HG03064 (cell line): ENCODE results near the gene TMSB10.
"Not testable (repeated sequence)": the region's sequence is repeated elsewhere in the genome, so short reads cannot be mapped to it uniquely, and the experiment has no call there.

Experiments used
- ATAC-seq: cut with Tn5 transposase; IDR thresholded peaks from one replicate; pipeline ENCODE4 v1.9.1; 2021; ENCODE audit warnings: low read depth; ENCODE audit not compliant: unreplicated experiment

Gene TMSB10

GRCh38 chr2:84925724-84926376 lies 20.4 kb downstream of the TMSB10 start:
- ATAC-seq, result peak; percentile 81

- ATAC-seq, result no peak
Measured at GRCh38 chr2:84927275-84927627, 21.8 kb downstream of the TMSB10 start.

DNA sequence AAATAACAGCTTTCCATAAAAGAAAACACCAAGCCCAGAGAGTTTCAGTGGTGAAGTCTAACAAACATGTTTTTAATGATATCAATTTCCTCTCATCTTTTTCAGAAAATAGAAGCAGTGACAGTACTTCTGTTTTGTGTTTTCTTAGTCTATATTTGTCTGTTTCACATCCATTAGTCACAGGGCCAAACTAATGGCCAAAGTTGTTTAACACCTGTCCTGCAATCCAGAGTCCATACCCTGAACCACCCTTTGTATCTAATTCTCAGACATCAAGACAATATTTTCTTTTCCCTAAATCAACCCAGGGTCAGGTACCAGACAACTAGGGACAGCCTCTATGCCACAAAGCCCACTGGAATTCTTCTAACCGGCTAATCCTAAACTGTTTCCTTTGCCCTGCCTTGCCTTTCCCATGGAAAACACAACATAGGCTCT lies 25.9 kb downstream of the TMSB10 start:
- ATAC-seq, result peak; percentile 54

- no peak for ATAC-seq
Measured at GRCh38 chr2:84938194-84938879, 32.9 kb downstream of the TMSB10 start.

DNA sequence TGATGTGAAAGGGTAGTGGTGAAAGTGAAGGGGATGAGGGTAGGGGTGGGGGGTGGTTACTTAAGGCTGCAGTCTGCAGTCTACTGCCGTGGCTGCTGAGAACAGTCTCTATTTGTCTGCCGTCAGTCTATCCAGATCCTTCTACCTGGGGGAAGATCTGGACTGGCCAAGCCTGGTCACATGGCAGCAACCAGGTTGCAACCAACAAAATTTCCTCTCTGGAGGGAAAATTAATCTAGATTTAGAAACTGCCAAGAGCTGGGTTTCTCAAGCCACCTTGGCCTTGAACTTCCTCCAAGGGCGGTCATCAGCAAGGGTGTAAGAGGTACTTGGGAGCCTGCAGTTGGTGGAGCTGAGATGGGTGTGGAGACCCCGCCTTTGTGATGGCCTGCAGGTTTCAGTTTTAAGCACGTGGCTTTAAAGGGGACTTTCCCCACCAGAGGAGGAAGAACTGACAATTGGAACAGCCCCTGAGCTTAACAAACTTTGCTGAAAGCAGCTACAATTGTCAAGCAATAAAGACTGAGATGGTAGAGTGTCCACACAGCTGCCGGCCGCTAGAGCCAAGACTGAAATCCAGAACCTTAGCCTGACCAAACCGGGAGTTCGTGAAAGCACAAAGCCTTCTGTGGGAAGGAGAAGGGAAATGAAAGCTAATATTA lies 34.1 kb downstream of the TMSB10 start:
- ATAC-seq, result peak; percentile 68

DNA sequence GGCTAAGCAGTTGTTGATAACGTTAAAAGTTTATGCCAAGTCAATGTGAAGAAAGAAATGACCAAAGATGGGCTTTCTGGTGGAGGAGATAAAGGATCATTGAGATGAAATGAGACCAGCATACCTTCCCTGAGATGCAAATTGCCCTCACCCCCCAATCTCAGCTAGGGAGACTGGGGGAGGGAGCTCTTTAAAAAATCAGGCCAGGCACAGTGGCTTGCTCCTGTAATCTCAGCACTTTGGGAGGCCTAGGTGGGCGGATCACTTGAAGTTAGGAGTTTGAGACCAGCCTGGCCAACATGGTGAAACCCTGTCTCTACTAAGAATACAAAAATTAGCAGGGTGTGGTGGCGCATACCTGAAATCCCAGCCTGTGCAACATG lies 34.6 kb downstream of the TMSB10 start:
- no peak for ATAC-seq

DNA sequence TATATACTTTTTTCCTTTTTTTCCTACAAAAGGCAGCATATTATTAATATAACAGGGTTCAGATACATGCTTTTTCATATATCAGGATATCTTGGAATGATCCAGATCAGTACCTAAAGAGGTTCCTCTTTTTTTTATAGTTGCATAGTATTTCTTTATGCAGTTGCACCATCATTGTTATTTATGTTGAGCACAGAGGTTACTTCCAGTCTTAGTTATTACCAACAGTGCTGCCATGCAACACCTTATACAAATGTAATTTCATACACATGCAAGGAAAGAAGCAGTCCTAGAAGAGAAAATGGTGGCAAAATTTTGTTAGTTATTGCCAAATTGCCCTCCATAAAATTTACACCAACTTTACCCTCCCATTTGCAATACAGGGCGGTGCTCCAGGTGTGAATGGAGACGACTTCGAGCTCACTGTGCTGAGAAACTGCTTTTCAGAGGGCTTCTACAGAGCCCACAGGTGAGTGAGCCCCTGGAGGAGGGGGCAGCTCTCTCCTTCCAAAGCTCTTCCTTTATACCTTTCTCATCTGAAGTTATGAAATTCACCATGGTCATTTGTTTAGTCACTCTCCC lies 35.5 kb downstream of the TMSB10 start:
- no peak for ATAC-seq

- ATAC-seq, result no peak
Measured at GRCh38 chr2:84942166-84942565, 36.7 kb downstream of the TMSB10 start.

GRCh38 chr2:84942964-84943421 lies 37.5 kb downstream of the TMSB10 start:
- peak; percentile 34 for ATAC-seq

- no peak for ATAC-seq
Measured at GRCh38 chr2:84944295-84944909, 38.9 kb downstream of the TMSB10 start.

DNA sequence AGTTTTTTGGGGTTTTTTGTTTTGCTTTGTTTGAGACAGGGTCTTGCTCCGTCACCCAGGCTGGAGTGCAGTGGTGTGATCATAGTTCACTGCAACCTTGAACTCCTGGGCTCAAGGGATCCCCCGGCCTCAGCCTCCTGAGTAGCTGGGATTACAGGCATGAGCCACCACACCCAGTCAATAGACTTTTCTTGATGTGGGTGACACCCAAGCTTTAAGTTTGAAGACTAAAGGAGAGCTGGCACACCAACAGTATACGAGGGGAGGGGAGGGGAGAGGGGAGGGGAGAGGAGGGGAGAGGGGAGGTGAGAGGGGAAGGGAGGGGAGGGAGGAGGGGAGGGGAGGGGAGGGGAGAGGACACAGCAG lies 40.4 kb downstream of the TMSB10 start:
- not testable (repeated sequence) for ATAC-seq

DNA sequence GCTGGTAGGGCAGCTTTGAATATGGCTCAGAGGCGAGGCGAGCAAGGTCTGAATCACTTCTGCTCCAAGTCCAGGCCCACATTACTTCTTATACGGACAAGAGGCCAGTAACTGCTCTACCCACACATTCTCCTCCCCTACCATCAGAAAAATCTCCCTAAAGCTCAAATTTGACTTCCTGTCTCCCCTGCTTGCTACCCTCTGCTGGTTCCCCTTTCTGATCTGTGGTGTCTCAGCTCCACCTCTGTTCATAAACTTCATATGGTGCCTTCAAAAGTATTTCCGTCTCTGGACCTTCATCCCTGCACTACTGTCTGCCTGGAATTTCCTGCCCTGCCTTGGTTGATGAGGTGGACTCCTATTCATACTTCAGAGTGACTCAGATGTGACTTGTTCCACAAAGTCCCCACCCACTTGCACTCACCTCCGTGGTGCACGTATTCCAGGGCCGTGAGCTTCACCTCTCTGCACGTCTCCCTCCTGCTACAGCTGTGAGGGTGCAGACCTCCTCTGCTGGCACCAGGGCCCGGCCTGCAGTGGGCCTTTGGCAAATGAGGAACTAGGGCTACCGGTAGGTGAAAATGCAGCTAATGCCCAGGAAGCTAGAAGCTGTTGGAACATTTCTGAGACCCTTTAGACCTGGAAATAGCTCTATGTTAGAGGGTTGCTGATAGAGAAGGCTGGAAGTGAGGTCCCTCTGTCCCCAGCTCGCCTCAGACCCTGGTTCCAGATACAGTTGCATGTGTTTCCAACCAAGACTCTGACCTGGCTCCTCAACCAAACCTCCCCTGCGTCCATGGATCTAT lies 41.0 kb downstream of the TMSB10 start:
- peak; percentile 54 for ATAC-seq

- no peak for ATAC-seq
Measured at GRCh38 chr2:84947010-84947593, 41.6 kb downstream of the TMSB10 start.

- ATAC-seq, result no peak
Measured at GRCh38 chr2:84953535-84953934, 48.1 kb downstream of the TMSB10 start.

DNA sequence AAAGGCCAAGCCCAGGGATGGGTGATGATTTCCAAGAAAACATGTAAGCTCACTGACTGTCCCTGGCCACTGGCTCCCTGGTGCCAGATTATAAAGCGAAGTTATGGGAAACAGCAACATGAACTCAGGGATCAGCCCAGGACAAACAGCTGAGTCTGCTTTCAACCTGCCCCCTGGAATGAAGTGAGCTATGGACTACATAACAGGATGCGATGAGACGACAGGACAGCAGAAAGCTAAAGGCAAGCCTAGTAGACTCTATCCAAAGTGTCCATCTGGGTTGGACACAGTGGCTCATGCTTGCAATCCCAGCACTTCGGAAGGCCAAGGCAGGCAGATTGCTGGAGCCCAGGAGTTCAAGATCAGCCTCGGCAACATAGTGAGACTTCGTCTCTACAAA lies 48.9 kb downstream of the TMSB10 start:
- no peak for ATAC-seq
